GM12873 (cell line): ENCODE results near the gene ATP9B.

Experiments
- TF ChIP-seq, protein P1 (sequence below): IDR thresholded peaks from 2 replicates; pipeline ENCODE4 v1.5.1; 2012; ENCODE audit warnings: low read depth, mild to moderate bottlenecking, moderate library complexity, low read length, control low read depth; ENCODE audit not compliant: insufficient read depth; ENCODE audit errors: missing control alignments

Gene ATP9B

GRCh38 chr18:79117788-79118187 is 48.6 kb downstream of the ATP9B start:
- TF ChIP-seq, protein P1, sequence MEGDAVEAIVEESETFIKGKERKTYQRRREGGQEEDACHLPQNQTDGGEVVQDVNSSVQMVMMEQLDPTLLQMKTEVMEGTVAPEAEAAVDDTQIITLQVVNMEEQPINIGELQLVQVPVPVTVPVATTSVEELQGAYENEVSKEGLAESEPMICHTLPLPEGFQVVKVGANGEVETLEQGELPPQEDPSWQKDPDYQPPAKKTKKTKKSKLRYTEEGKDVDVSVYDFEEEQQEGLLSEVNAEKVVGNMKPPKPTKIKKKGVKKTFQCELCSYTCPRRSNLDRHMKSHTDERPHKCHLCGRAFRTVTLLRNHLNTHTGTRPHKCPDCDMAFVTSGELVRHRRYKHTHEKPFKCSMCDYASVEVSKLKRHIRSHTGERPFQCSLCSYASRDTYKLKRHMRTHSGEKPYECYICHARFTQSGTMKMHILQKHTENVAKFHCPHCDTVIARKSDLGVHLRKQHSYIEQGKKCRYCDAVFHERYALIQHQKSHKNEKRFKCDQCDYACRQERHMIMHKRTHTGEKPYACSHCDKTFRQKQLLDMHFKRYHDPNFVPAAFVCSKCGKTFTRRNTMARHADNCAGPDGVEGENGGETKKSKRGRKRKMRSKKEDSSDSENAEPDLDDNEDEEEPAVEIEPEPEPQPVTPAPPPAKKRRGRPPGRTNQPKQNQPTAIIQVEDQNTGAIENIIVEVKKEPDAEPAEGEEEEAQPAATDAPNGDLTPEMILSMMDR, result no peak

DNA sequence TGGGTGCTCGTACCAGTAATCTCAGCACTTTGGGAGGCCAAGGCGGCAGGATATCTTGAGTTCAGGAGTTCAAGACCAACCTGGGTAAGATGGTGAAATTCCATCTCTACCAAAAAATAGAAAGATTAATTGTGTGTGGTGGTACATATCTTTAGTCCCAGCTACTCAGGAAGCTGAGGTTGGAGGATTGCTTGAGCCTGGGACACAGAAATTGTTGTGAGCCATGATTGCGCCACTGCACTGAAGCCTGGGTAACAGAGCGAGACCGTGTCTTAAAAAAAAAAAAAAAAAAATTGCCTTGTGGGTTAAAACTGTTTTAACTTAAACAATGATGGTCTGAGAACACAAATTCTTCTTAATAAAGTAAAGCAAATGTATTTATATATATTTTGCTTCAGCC is 49.6 kb downstream of the ATP9B start:
- TF ChIP-seq, protein P1, result no peak

GRCh38 chr18:79121746-79122474 is 52.7 kb downstream of the ATP9B start:
- TF ChIP-seq, protein P1, result no peak

GRCh38 chr18:79123948-79124347 is 54.8 kb downstream of the ATP9B start:
- TF ChIP-seq, protein P1, result no peak

- TF ChIP-seq, protein P1, result no peak
Observed at GRCh38 chr18:79129120-79129519, 59.9 kb downstream of the ATP9B start.

DNA sequence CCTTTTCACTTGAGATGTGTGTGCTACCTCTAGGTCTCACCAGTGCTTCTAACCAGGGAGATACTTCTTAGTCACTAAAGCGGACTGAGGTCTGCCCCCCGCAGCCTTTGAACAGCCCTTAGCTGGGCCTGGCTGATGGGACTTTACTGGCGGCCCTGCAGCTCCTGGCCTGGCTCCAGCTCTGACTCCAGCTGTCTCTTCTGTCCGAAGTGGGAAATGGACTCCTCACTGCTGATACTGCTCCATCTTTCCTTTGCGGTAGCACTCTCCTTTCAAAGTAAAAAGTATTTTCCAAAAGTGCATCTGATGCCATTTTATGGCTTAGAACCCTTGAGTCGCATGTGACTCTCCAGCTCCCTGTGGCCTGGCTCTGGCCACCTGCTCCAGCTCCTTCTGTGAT is 64.5 kb downstream of the ATP9B start:
- TF ChIP-seq, protein P1, result no peak

- TF ChIP-seq, protein P1, result no peak
Observed at GRCh38 chr18:79135924-79136323, 66.7 kb downstream of the ATP9B start.
